Measurements from ENCODE around the gene OR51D1.

OR51D1 gene, protein sequence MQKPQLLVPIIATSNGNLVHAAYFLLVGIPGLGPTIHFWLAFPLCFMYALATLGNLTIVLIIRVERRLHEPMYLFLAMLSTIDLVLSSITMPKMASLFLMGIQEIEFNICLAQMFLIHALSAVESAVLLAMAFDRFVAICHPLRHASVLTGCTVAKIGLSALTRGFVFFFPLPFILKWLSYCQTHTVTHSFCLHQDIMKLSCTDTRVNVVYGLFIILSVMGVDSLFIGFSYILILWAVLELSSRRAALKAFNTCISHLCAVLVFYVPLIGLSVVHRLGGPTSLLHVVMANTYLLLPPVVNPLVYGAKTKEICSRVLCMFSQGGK

DNA sequence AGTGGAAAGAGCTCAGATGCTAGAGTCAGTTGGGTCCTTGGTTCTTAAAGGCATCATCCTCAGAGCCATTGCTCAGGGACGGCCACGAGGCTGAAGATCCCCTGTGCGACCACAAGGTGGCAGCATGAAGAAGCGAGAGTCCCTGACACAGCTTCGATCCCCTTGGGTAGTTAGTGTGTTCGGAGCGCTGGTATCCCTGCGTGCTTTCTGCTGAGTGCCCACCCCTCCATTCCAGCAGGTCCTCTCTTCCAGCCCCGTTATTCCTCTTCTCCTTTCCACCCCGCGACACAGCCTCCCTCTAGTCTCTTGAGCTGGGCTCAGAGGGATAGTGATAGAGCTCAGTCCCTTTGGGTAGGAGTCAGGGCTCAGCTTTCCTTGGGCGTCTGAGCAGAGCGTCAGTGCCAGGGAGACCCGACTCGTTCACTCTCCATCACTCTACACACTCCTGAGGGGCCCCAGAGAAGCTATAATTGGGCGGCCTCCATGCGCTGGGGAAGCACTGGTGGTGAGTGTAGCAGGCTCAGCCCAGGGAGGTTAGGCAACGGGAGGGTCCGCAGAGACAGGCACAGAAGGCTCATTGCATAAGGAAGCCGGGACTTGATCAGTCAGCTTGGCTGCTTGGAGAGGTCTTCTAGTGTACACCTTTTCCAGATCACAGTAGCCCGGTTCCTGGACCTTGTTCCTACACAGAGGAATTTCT is at the start of gene OR51D1:
Gene OR51D1, plus strand, starts transcription at position 516 of the 700 bp plus-strand sequence. CDS start 2,314 bp downstream, outside the sequence.
- DNase-seq (ENCODE audit: low read depth in 1 of 2, low spot score in 1 of 2), result peak; percentile 26 to 43

DNA sequence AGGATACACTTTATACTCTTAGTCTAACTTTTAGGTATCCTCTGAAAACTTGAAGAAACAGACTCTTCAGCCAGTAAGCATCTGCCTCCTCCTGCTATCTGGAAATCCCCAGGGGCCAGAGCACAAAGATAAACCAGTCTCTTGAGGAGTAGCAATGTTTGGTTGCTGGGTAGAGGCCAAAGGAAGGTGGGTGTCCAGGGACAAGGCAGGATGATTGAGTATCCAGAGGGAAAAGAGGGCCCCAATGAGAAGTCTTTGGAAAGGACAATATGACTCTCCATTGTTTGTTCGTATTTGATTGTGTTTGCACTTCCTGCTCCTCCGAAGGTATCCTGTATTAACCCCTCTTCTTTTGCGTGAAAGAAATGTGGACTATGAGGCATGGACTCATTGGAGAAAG is 48.3 kb upstream of the OR51D1 start:
- no peak for DNase-seq (ENCODE audit: low read depth in 1 of 2, low spot score in 1 of 2)

DNA sequence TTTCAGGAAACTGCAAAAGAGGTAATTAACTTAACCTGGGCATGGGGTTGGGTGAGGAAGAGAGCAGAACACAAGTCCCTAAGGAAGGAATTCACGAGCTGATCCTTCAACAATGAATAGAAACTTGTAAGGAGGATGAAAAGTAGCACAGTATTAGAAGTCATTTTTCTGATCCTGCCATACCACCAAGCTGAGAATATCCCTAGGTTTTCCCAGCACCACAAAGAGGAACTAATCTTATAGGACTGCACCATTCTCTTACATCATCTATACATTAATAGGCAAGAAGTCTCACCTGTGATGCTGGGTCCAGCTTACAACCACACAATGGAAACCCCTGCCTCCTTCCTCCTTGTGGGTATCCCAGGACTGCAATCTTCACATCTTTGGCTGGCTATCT is 43.5 kb upstream of the OR51D1 start, which contains the start of gene OR52I1:
Gene OR52I1, plus strand, starts transcription at position 301 of the 400 bp plus-strand sequence. Its CDS starts 0 bp downstream, at position 301.
- DNase-seq (ENCODE audit: low read depth in 1 of 2, low spot score in 1 of 2), result no peak

DNA sequence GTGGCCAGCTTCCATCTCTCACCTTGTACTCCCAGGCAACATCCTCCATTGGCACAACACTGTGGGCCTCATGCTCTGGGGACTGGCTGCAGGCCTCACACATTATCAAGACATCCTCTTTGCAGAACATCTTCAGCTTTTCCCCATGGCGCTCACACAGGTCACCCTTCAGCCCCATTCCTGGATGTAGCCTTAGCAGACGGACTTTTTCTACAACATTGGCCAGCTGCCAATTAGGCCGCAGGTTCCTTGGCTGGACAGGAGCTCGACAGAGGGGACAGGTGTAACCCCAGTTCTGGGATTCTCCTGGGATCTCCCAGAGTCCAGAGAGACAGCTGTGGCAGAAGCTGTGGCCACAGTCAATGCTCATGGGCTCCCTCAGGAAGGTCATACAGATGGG is 32.2 kb upstream of the OR51D1 start:
- DNase-seq (ENCODE audit: low read depth in 1 of 2, low spot score in 1 of 2), result no peak

DNA sequence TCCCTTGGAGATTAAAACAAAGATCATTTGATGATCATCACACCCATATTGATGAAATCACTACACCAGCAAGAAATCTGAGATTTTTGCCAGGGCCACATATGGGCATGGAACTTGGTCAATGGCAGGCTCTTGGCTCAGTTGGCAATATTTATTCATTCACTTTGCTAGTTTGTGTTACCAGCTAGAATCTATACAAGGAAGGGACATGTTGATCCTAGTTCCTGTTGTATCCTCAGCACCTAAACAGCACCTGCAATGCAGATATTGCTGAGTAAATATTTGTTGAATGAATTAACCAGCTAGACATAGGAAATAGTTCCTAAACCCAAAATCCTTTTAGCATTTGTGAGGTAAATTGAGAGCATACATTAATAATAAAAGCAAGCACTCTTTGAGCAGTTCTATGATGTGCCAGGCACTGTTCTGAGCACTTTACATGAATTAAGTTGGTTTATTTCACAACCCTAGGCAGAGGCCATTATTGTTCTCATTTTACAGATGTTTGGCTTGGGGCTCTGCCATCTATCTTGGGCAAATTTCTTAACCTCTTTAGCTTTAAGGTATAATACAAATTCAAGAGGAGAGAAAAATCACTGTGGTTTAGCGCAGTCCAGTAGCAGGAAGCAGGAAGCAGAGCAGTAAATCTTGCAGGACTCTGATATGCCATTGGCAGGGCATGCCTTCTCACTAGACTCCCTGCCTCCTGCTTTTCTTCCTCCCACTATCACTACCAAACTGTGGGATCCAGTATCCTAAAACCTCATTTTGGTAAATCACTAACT is 30.9 kb upstream of the OR51D1 start:
- DNase-seq (ENCODE audit: low read depth in 1 of 2, low spot score in 1 of 2), result no peak

DNA sequence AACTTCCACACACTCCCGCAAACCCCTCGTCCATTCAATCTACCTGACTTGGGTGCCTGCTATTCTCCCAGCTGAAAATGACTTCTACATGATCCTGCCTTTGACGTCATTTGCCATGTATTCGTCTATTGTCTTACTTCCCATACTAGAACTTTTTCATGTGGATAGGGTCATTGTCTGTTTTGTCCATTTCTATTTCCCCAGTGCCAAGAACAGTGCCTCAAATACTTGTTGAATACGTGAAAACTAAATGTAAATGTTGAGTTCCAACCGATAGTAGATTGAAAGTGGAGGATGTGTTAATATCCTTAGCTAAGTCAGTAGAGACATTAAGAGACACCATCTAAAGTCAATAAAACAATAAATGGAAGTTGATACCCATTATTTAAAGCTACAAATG is 30.2 kb upstream of the OR51D1 start:
- DNase-seq (ENCODE audit: low read depth in 1 of 2, low spot score in 1 of 2), result no peak

DNA sequence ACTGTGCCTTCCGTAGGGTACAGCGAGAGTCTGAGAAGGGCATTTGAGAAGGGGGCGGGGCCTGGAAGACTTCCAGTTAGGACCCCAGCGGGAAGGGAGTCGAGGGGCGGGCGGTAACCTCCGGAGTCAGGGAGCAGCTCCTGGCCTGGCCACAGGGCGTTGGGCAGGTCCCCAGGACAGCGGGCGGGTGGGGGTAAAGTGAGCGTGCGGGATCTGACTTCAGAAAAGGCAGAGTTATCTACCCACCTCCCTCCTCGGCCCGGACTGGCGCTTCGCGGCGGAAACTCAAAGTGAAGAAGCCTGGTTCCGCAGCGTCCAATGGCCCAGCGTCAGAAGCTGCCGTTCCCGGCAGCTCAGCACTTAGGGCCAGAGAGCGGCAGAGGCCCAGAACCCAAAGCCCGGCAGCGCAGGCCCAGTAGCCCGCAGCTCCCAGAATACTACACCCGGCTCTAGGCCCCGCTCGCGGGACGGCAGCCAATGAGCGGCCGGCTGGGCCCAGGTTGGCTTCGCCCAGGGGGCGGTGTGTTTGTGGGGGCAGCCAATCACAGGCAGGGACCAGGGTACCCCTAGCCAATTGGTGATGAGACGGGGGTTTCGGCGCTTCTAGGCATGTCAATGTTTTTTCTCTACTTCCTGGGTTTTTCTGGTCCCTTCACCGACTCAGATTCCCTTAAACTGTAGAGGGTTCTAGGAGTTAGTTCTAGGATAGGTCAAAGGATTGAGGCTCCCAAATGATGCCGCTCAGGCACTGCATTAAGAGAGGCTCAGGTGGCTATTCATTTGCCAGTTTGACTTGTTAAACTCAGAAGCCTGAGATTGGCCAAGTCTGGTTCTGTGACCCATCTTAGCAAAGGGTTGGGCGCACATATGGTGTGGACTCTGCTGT is 29.3 kb upstream of the OR51D1 start, which contains the start of gene TRIM68:
Gene TRIM68, minus strand, starts transcription at position 451 of the 886 bp plus-strand sequence. CDS start 2,727 bp downstream, outside the sequence.
- peak; percentile 90 for DNase-seq (ENCODE audit: low read depth in 1 of 2, low spot score in 1 of 2)

DNA sequence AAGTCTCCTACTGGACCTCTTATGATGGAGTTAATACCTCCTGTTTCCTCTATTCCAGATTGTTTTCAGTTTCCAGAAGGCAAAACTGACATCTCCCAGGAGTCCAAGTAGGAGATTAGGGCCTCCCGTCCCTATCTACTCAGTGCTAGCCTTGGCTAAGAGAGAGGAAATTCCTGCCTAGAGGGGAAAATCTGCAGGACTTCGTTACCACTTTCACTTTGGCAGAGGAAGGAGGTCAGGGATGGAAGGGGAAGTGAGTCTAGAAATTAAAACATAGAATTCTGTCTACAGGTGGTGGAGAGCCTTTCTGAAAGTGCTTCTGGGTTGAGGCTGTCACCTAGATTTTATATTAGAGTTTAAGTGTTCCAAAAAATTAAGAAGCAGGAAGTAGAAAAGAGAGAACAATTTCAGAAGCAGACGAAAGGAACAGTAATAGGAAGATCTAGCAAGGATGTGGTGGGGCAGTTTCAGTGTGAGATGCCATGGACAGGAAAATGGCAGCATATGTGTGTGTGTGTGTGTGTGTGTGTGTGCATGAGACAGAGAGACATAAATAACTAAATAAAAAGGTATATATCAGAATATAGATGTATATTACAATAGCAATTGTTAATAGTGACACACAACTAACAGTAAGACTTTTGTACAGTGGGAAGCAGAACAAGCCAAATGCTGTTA is 26.9 kb upstream of the OR51D1 start:
- no peak for DNase-seq (ENCODE audit: low read depth in 1 of 2, low spot score in 1 of 2)

DNA sequence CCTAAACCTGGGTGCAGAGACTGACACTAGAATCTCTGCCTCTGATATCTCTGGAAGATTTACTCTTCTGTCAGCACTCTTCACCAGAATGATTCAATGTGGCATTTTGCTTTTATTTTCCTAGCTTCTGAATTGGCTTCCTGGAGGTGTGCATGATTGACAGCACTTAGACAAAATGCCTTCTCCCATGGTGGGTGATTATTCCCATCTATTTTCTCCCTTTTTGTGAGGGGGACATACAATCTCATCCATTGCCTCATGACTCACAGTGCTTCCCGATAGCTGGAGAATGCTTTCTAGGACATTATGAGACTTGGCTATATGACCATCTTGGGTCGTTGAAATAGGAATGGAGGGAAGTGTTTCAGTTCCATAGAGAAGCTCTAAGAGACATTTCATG is 25.3 kb upstream of the OR51D1 start:
- no peak for DNase-seq (ENCODE audit: low read depth in 1 of 2, low spot score in 1 of 2)

DNA sequence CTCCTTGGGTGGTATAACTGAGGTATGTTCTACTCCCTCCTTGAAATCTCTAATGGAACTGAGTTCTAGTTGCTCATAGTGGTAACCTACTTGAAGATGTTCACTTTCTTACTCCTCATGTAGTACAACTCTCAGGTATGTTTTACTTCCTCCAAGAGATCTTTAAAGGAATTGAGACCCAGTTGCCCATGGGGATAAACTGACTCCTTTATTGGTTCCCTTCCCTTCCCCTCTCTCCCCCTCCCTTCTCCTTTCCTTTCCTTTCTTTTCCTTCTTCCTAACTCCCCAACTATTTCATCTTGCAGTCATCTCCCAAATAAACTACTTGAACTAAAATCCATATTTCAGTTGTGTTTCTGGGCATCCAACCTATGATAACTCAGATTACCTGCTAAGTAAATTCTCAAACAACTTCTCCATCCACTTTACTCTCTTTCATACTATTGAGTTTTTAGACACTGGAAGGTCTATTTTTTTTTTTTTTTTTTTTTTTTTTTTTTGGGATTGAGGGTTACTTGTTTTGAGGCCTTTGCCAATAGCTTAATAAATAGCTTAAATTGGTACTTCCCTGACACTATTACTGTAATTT is 21.3 kb upstream of the OR51D1 start:
- no peak for DNase-seq (ENCODE audit: low read depth in 1 of 2, low spot score in 1 of 2)

DNA sequence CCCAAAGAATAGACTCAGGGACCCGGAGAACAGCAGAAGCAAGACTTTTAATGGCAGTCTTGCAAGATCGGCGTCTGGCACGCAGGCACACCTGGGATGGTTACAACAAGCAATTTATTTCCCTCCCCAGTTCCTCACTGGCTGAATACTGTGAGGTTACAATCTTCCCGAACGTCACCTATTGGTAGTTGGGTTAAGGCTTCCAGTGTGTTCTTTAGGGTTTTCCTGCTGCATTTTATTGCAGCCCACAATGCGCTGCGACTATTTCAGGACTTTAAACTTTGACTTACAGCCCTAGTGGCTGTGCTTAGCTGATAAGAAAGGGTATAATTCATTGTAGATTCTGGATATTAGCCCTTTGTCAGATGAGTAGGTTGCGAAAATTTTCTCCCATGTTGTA is 17.8 kb upstream of the OR51D1 start:
- no peak for DNase-seq (ENCODE audit: low read depth in 1 of 2, low spot score in 1 of 2)

DNA sequence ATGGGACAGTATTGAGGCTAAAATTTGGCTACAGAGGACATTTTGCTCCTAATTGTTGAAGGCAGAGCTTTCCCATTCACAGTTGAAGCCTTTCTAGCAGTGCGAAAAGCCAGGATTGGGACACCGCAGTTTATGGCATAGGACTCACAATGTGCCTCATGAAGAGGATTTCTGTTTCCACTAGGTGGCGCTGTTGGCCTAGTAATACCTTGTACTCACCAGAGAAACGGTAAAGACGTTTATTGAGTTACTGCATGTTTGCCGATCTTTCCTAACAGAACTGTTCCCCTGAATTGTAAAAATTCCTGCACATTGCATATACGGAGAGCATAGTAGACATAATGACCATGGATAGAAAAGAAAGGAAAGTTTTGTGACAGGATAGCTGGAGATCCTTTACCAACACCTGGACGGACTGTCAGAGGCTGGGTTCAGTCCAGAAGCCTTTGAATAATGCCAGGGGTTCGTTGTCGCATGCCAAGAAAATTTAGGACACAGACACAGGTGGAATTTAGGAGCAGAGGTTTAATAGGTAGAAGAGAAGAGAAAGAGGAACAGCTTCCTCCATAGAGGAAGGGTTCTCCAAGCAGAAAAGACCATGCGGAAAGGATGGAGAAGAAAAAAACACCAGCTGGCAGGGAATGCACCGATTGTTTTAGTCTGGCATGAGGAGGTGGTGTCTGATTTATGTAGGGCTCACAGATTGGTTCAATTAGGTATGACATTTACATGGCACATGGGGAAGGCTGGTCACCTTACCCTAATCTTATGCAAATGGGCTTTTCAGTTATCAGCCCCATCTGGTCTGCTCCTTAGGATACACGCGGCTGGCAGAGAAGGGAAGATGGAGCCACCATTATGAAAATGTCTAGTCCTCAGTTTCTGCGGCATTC is 10.8 kb upstream of the OR51D1 start:
- no peak for DNase-seq (ENCODE audit: low read depth in 1 of 2, low spot score in 1 of 2)

DNA sequence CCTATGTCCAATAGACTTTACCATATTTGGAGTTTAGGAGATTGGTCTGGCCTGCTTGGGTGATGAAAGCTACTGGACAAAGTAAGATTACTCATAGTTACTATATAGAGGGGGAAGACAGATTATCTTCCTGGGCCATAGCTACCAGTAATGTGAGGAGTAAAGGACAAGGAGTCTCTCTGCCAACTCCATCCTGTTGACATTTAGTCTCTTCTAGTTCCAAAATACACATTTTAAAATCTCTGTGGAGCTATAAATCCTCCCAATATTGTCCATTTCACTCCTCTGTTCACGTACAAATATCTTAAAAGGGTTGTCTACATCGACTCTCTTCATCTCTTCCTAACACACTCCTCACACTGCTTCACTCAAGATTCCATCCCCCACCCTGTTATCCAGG is 1.1 kb upstream of the OR51D1 start:
- DNase-seq (ENCODE audit: low read depth in 1 of 2, low spot score in 1 of 2), result no peak

DNA sequence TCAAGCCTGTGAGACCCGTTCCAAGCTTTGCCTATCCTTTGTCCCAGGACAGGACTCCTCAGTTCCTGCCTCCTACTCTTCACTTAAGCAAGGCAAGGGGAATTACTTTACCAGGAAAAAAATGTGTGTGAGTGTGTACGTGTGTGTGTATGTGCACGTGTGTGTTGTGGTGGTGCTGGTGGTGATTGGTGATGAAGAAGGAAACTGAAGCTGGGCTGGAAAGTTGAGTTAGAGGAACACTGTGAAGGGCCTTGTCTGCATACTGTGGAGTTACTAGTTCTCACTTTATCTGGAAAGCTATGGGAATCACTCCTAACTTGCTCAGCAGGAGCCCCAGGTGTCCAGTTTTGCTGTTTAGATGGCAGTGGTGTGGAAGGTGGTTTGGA is 378 bp downstream of the OR51D1 start:
- no peak for DNase-seq (ENCODE audit: low read depth in 1 of 2, low spot score in 1 of 2)

DNA sequence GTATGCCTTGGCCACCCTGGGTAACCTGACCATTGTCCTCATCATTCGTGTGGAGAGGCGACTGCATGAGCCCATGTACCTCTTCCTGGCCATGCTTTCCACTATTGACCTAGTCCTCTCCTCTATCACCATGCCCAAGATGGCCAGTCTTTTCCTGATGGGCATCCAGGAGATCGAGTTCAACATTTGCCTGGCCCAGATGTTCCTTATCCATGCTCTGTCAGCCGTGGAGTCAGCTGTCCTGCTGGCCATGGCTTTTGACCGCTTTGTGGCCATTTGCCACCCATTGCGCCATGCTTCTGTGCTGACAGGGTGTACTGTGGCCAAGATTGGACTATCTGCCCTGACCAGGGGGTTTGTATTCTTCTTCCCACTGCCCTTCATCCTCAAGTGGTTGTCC is 2.7 kb downstream of the OR51D1 start:
- DNase-seq (ENCODE audit: low read depth in 1 of 2, low spot score in 1 of 2), result no peak

DNA sequence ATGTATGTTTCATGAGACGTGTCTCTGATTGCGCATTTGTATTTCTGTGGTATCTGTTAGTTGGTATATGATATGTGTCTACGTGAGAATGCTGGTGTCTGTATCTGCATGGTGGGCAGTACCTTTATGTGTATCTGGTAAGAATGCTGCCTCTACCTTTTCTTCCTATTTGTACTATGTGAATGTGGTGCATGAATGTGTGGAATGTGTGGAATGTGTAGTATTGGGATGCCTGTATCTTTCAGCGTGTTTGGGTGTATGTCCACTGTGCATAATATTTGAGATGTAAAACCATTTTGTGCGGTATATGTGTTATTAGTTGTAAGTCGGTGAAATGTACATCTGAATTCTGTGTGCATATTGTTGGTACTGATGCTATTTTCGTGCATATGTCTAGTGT is 4.2 kb downstream of the OR51D1 start:
- no peak for DNase-seq (ENCODE audit: low read depth in 1 of 2, low spot score in 1 of 2)

DNA sequence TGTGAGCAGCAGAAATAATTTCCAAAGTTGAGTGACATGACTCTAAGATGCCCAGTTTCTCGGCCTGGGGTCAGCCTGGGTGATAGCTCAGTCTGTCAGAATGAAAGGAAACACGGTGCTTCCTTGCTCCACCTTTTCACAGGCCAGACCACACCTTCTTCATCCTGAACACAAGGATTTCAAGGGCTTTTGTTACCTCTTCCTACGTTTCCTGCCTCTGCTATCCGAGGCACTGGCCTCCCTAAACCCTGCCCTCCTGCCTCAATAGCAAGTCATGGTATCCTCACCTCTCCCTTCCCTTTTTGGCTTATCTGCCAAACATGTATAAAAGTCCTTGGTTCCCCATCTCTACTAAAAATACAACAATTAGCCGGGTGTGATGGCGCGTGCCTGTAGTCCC is 4.8 kb downstream of the OR51D1 start:
- no peak for DNase-seq (ENCODE audit: low read depth in 1 of 2, low spot score in 1 of 2)

DNA sequence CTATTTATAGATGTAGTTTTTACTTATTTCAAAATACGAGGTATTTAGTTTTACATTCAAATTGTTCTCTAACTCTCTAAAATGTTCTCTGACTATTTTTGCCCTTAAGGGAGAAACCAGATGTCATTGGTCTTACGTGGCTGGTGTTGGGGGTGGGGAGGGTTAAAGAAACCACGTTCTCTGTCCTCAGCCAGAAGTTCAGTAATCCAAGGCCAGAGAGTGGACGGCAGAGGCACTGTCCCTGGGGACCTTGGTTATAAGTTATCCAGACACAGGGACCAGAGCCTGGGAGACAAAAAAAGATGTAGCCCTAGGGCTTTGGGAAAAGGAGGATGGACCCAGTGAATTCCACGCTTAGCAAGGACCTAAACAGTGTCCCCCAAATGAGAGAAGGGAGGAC is 5.8 kb downstream of the OR51D1 start:
- DNase-seq (ENCODE audit: low read depth in 1 of 2, low spot score in 1 of 2), result no peak

DNA sequence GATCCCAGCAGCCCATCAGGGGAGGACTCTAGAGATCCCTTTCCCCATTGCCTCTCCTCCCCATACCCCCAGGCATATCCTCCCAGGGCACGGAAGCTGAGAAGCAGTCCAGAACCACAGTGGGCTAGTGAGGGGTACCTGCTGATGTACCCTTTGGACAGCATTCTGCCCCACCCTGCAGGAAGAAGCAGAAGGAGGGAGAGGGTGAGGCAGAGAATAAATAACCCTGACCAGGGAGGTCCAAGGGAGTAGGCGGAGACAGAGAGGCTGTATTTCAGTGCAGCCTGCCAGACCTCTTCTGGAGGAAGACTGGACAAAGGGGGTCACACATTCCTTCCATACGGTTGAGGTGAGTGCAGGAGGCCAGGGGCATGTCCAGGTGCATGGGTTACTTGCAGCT is 6.4 kb downstream of the OR51D1 start, which contains the start of gene OR51E1:
Gene OR51E1, plus strand, starts transcription at position 301 of the 400 bp plus-strand sequence. CDS start 8,545 bp downstream, outside the sequence.
- DNase-seq (ENCODE audit: low read depth in 1 of 2, low spot score in 1 of 2), result no peak

Measured in stimulated activated CD4-positive, alpha-beta T cell treated with anti-CD3 and anti-CD28 coated beads, Interleukin-15, amount 100 ng/mL, for 1 hour (primary cell).